ENCODE results near the gene CSF2.

DNA sequence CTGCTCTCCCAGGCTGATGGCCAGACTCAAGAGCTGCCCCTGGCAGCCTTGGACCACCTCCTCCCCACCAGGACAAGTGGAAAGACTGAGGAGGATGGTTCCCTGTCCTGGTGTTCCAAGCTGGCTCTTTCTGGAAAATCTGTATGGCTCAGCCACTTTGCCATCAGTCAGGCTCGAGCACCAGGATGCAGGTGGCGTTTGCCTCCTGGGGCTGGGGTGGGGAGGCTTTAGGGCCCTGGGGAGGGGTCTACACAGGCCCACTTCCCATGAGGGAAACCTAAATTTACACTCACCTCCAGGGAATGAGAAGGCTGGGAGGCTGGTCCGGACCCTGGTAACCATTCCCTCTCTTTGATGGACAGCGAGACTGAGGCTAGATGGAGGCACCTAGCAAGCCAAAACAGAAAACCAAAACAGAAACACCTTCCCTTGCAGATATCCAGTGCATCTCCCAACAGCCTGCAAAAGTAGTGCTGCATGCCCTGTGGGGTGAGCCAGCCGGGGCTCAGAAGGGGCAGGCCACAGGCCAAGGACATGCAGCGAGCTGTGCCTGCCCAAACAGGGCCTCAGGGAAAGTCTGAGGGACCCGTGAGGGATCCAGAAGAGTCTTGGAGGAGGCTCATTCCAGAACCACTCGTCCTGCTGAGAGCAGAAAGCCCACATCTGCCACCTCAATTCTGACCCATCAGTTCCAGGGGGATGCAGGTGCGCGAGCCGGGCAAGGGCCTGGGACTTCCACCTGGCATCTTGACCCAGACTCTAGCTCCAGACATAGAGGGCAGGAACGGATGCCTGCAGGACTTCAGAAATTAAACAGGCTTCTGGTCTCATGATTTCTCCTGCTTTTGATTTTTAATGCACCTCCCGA is 5.4 kb upstream of the CSF2 start:
- no peak for TF ChIP-seq SIN3A (IDR thresholded peaks at IDR 0.05; ENCODE audit: borderline replicate concordance, insufficient read depth, low read depth, low read length)
- TF ChIP-seq POLR2AphosphoS5 (IDR thresholded peaks at IDR 0.05; ENCODE audit: low read depth, low read length), result no peak

Data from Panc1 (cell line).